HG03103 (cell line): ENCODE measurements around the gene OVOL2.
"Not testable (repeated sequence)": the region's sequence is repeated elsewhere in the genome, so short reads cannot be mapped to it uniquely, and the experiment has no call there.

Experiments
- ATAC-seq: cut with Tn5 transposase; IDR thresholded peaks from one replicate; pipeline ENCODE4 v1.9.1; 2021; ENCODE audit warnings: low read depth; ENCODE audit not compliant: unreplicated experiment

The OVOL2 gene

GRCh38 chr20:18057101-18057993 is at the start of gene OVOL2:
OVOL2 (minus strand) TSS chr20:18057916; CDS start chr20:18057634, 282 bp downstream.
- ATAC-seq, result no peak

DNA sequence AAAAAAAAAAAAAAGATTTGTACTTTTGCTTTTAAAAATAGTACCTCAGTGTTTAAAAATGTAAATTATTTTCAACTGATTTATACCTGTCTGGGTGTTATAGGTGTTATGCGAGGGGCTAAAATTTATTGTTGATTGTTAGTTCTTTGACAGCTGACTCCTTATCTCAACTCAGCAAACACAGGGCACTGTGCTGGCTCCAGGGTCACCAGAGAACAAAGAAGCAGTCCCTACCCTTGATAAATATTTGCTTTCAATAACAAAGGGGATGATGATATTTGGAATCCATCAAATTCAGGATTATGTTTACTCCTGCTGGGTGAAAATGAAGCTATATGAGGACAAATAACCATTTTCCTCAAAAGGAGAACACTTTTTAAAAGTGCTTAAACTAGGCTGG is 45.8 kb upstream of the OVOL2 start:
- ATAC-seq, result no peak

- ATAC-seq, result no peak
Measured at GRCh38 chr20:18101125-18101810, 43.6 kb upstream of the OVOL2 start.

DNA sequence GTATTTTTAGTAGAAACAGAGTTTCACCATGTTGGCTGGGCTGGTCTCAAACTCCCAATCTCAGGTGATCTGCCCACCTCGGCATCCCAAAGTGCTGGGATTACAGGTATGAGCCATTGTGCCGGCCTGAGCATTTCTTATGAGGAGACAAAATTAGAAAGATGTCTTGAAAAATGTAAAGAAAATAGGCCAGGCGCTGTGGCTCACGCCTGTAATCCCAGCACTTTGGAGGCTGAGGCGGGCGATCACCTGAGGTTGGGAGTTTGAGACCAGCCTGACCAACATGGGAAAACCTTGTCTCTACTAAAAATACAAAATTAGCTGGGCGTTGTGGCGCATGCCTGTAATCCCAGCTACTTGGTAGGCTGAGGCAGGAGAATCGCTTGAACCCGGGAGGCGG is 42.9 kb upstream of the OVOL2 start:
- ATAC-seq, result not testable (repeated sequence)

DNA sequence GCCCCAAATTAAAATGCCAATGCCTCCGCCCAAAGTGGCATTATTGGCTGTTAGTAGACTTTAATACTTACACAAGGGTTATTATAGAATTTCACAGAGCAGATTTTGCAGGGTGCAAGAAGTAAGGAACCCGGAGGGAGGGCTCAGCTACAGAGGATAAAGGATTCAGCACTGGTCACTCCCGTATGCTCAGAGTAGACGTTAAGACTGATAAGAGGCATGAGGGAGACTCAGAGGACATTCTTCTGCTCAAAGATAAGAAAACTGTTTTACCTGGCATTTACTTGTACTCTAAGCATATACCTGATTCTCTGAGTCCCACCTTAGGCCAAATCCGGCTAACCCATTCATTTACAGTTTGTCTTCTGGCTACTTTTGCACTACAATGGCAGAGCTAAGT is 36.5 kb upstream of the OVOL2 start:
- ATAC-seq, result no peak

DNA sequence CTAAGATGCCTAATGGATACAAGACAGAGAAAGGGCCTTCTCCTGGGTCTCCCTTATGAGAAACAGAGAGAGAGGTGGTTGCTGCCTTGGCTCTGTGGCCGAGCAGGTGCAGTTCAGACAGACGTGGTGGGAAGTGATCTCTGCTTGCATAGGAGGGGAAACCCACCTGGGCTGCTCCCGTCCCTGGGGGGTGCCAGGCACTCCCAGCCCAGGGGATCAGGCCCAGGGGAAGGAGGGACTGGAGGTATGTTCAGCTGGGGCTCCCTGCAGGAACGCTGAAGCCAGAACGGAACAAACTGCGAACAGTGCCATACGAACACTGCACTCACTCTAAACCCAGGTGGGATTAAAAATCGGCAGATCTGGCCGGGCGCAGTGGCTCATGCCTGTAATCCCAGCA is 35.7 kb upstream of the OVOL2 start:
- ATAC-seq, result no peak

DNA sequence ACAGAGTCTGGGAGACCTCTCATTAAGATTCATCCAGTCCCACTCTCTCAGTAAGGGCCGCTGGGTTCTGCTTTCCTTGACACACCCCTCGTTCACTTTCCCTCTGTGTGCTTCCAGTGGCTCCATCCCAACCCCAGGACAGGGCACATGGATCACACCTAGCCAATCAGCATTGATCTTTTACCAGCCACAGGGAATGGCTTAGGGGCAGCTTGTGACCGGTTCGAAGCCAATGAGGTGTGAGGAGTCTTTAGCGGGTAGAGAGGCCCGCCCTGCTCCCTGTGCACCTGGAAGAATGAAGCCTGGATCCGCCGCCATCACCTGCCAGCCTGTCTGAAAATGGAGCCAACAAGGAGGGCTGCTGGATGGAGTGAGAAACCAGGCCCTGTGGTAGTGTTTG is 35.2 kb upstream of the OVOL2 start:
- ATAC-seq, result no peak

GRCh38 chr20:18091623-18092022 is 33.9 kb upstream of the OVOL2 start:
- ATAC-seq, result no peak

DNA sequence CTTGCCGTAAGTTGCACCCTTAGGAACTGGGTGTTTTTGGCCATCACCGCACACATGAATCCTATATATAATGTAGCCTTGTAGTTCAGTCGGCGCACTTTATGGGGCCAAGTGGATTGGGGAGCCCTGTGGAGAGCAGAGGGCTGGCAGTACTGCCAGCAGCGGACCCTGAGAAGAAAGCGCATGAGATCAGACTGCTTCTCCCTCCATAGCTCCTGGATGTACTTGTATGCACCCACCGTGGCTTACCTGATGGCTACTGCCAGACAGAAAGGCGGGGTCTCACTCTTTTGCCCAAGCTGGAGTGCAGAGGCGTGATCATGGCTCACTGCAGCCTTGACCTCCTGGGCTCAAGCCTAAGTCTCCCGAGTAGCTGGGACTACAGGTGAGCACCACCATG is 32.8 kb upstream of the OVOL2 start:
- ATAC-seq, result no peak

GRCh38 chr20:18090044-18090443 is 32.3 kb upstream of the OVOL2 start:
- no peak for ATAC-seq

DNA sequence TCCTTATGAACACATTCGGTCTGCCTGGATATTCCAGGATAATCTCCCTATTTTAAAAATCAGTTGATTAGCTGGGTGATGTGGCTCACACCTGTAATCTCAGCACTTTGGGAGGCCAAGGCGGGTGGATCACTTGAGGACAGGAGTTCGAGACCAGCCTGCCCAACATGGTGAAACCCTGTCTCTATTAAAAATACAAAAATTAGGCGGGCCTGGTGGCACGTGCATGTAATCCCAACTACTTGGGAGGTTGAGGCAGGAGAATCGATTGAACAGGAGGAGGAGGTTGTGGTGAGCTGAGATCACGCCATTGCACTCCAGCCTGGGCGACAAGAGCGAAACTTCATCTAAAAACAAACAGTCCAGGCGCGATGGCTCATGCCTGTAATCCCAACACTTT is 31.1 kb upstream of the OVOL2 start:
- not testable (repeated sequence) for ATAC-seq

DNA sequence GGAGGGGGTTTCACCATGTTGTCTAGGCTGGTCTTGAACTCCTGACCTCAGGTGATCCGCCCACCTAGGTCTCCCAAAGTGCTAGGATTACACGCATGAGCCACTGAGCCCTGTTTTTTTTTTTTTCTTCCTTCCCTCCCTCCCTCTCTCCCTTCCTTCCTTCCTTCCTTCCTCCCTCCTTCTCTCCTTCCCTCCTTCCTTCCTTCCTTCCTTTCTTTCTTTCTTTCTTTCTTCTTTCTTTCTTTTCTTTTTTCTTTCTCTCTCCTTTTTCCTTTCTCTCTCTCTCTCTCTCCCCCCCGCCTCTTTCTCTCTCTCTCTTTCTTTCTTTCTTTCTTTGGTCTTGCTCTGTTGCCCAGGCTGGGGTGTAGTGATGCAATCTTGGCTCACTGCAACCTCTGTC is 30.6 kb upstream of the OVOL2 start:
- ATAC-seq, result not testable (repeated sequence)

GRCh38 chr20:18087054-18087453 is 29.3 kb upstream of the OVOL2 start:
- no peak for ATAC-seq

DNA sequence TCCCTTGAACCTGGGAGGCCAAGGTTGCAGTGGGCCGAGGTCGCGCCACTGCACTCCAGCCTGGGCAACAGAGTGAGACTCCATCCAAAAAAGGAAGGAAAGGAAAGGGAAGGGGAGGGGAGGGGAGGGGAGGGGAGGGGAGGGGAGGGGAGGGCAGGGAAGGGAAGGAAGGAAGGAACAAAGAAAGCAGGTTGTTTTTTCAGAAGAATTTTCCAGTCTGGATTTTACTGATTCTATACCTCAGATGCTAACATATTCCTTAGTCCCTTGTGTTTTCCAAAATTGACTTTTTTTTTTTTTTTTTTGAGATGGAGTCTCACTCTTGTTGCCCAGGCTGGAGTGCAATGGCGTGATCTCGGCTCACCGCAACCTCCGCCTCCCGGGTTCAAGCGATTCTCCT is 23.1 kb upstream of the OVOL2 start:
- ATAC-seq, result not testable (repeated sequence)

- ATAC-seq, result no peak
Measured at GRCh38 chr20:18079756-18080353, 22.1 kb upstream of the OVOL2 start.

GRCh38 chr20:18077157-18077556 is 19.4 kb upstream of the OVOL2 start:
- no peak for ATAC-seq

- ATAC-seq, result no peak
Measured at GRCh38 chr20:18072532-18072931, 14.8 kb upstream of the OVOL2 start.

- ATAC-seq, result no peak
Measured at GRCh38 chr20:18066421-18067333, 9.0 kb upstream of the OVOL2 start.

DNA sequence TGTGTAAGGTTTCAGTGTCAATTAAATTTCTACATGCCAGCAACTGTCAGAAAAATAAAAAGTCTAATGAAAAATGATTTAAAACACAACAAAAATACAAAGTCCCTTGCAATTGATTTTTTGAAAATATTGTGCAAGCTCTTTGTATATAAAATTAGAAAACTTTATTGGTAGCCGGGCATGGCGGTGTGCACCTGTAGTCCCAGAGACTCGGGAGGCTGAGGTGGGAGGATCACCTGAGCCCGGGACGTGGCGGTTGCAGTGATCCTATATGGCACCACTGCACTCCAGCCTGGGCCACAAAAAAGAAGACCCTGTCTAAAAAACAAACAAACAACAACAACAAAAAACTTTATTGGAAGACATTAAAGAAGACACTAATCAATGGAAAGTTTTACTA is 6.0 kb upstream of the OVOL2 start:
- ATAC-seq, result no peak

DNA sequence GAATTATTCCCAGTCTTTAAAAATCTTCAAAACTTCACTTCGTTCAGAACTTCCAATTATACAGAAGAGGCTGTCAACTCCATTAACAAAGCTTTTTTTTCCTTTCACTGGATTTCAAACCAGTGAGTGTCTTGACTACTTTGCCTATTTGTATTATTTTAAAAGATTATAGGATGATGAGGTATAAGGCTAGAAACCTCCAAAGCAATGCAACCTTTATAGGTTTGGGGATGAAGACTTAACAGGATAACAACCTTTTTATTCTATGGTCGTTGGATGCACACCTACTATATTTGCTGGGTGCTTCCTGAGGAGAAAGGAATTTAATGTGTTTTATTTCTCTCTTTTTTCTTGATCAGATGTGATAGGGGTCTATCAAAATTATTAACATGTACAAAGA is 1.9 kb upstream of the OVOL2 start:
- no peak for ATAC-seq
